HPDE6-E6E7 (cell line): ENCODE results near the gene MYO18B.

ENCODE experiments used
- DNase-seq: peaks from one replicate; pipeline ENCODE4 v3.0.0; 2011; ENCODE audit warnings: missing footprints; ENCODE audit errors: extremely low spot score

Gene MYO18B

GRCh38 chr22:25902402-25902801 lies 160.4 kb downstream of the MYO18B start:
- DNase-seq = no peak

GRCh38 chr22:25903294-25903693 lies 161.3 kb downstream of the MYO18B start:
- DNase-seq = no peak

- DNase-seq = no peak
Observed at GRCh38 chr22:25908212-25908611, 166.2 kb downstream of the MYO18B start.

- DNase-seq = no peak
Observed at GRCh38 chr22:25908755-25909154, 166.8 kb downstream of the MYO18B start.

GRCh38 chr22:25909614-25910387 lies 167.8 kb downstream of the MYO18B start:
- DNase-seq = no peak

- no peak for DNase-seq
Observed at GRCh38 chr22:25911243-25911972, 169.4 kb downstream of the MYO18B start.

- DNase-seq = no peak
Observed at GRCh38 chr22:25919452-25919851, 177.5 kb downstream of the MYO18B start.

GRCh38 chr22:25922141-25922540 lies 180.2 kb downstream of the MYO18B start:
- DNase-seq = no peak

- DNase-seq = no peak
Observed at GRCh38 chr22:25923914-25924313, 181.9 kb downstream of the MYO18B start.

GRCh38 chr22:25928038-25928437 lies 186.1 kb downstream of the MYO18B start:
- no peak for DNase-seq

GRCh38 chr22:25929321-25929878 lies 187.4 kb downstream of the MYO18B start:
- DNase-seq = no peak

GRCh38 chr22:25930083-25930482 lies 188.1 kb downstream of the MYO18B start:
- DNase-seq = no peak

- no peak for DNase-seq
Observed at GRCh38 chr22:25930788-25931310, 188.9 kb downstream of the MYO18B start.

- DNase-seq = no peak
Observed at GRCh38 chr22:25933158-25933788, 191.3 kb downstream of the MYO18B start.

- DNase-seq = no peak
Observed at GRCh38 chr22:25935266-25936058, 193.5 kb downstream of the MYO18B start.

- no peak for DNase-seq
Observed at GRCh38 chr22:25938151-25938550, 196.2 kb downstream of the MYO18B start.

GRCh38 chr22:25939384-25939783 lies 197.4 kb downstream of the MYO18B start:
- DNase-seq = no peak

- no peak for DNase-seq
Observed at GRCh38 chr22:25940479-25940878, 198.5 kb downstream of the MYO18B start.

- no peak for DNase-seq
Observed at GRCh38 chr22:25941365-25941960, 199.5 kb downstream of the MYO18B start.

GRCh38 chr22:25942115-25942855 lies 200.3 kb downstream of the MYO18B start:
- DNase-seq = no peak
